HepG2 (cell line): Measurements from ENCODE around the gene UBXN6. TPM values are rescaled to one million over a fixed set of nuclear protein-coding genes. Genes with fewer than 3 reads are reported as not detected.

Experiments
- AKNA ChIP-seq: sonication (generic); formaldehyde crosslinking; IDR thresholded peaks from 2 replicates; pipeline ENCODE4 v1.4.0; 2020; ENCODE audit warnings: missing genetic modification reagents, borderline replicate concordance
- CENPBD1 ChIP-seq: sonication (generic); formaldehyde crosslinking; IDR thresholded peaks from 2 replicates; pipeline ENCODE4 v1.8.0; 2022; ENCODE audit warnings: missing genetic modification reagents, low read depth, mild to moderate bottlenecking, borderline replicate concordance
- CHD2 ChIP-seq: IDR thresholded peaks from 2 replicates; pipeline ENCODE4 v1.6.1; 2011; ENCODE audit warnings: low read depth, low read length, improper control_type of control experiment
- EP300 ChIP-seq, 3 experiments: sonication (generic) in 1 of 3; formaldehyde crosslinking in 1 of 3; IDR thresholded peaks; 2 replicates each; pipeline versions ENCODE4 v1.5.1 to v1.6.1; 2011 to 2020; ENCODE audit warnings: low read depth in 2 of 3, low read length in 2 of 3, borderline replicate concordance in 1 of 3, improper control_type of control experiment in 1 of 3, mild to moderate bottlenecking in 1 of 3, missing genetic modification reagents in 1 of 3, moderate library complexity in 1 of 3
- FOSL1 ChIP-seq: sonication (generic); formaldehyde crosslinking; IDR thresholded peaks from 2 replicates; pipeline ENCODE4 v1.9.0; 2021; ENCODE audit warnings: missing genetic modification reagents, borderline replicate concordance
- FOXK1 ChIP-seq: sonication (generic); formaldehyde crosslinking; IDR thresholded peaks from 2 replicates; pipeline ENCODE4 v1.4.0; 2020; ENCODE audit warnings: low read depth, missing genetic modification reagents, borderline replicate concordance
- FOXP1 ChIP-seq, 2 experiments: fragments of 450-650 bp in 1 of 2; IDR thresholded peaks; 2 replicates each; pipeline ENCODE4 v1.6.1; 2017 to 2018; ENCODE audit warnings: antibody characterized with exemption in 1 of 2
- MAF1 ChIP-seq: sonication (generic); formaldehyde crosslinking; IDR thresholded peaks from 2 replicates; pipeline ENCODE4 v1.5.0; 2020; ENCODE audit warnings: missing genetic modification reagents, borderline replicate concordance
- MBD4 ChIP-seq: IDR thresholded peaks from 2 replicates; pipeline ENCODE4 v1.6.1; 2012; ENCODE audit warnings: low read length, inconsistent platforms, borderline replicate concordance
- POLR2AphosphoS5 ChIP-seq: IDR thresholded peaks from 2 replicates; pipeline ENCODE4 v1.6.1; 2012; ENCODE audit warnings: low read depth, low read length
- SMYD3 ChIP-seq: sonication (generic); formaldehyde crosslinking; IDR thresholded peaks from 2 replicates; pipeline ENCODE4 v1.8.1; 2023; ENCODE audit warnings: mild to moderate bottlenecking, missing genetic modification reagents
- STAG1 ChIP-seq: sonication (generic); formaldehyde crosslinking; IDR thresholded peaks from 2 replicates; pipeline ENCODE4 v1.4.0; 2020; ENCODE audit warnings: missing genetic modification reagents
- ZNF143 ChIP-seq: sonication (generic); formaldehyde crosslinking; IDR thresholded peaks from 2 replicates; pipeline ENCODE4 v1.4.0; 2020; ENCODE audit warnings: missing genetic modification reagents
- ZNF292 ChIP-seq: sonication (generic); formaldehyde crosslinking; IDR thresholded peaks from 2 replicates; pipeline ENCODE4 v1.8.1; 2022; ENCODE audit warnings: mild to moderate bottlenecking, low read depth, missing genetic modification reagents, borderline replicate concordance
- ZNF350 ChIP-seq: sonication (generic); formaldehyde crosslinking; IDR thresholded peaks from 2 replicates; pipeline ENCODE4 v1.4.0; 2020; ENCODE audit warnings: mild to moderate bottlenecking, low read depth, missing genetic modification reagents, borderline replicate concordance
- ZNF382 ChIP-seq: sonication (generic); formaldehyde crosslinking; IDR thresholded peaks from 2 replicates; pipeline ENCODE4 v1.5.0; 2020; ENCODE audit warnings: missing genetic modification reagents, mild to moderate bottlenecking, borderline replicate concordance
- ZNF503 ChIP-seq: sonication (generic); formaldehyde crosslinking; IDR thresholded peaks from 2 replicates; pipeline ENCODE4 v1.4.0; 2020; ENCODE audit warnings: missing genetic modification reagents
- ZNF724P ChIP-seq: sonication (generic); formaldehyde crosslinking; IDR thresholded peaks from 2 replicates; pipeline ENCODE4 v1.8.0; 2022; ENCODE audit warnings: missing genetic modification reagents, borderline replicate concordance
- ZNF83 ChIP-seq: sonication (generic); formaldehyde crosslinking; IDR thresholded peaks from 2 replicates; pipeline ENCODE4 v1.4.0; 2020; ENCODE audit warnings: missing genetic modification reagents, mild to moderate bottlenecking, borderline replicate concordance
- polyA plus RNA-seq, 8 experiments: library from polyadenylated mRNA; depleted of rRNA in 3 of 8; stranded (reverse) in 7 of 8; unstranded in 1 of 8; fragments of >200 nt; fragmentation: Illumina TruSeq in 4 of 8; extraction: Trizol in 4 of 8; gene quantifications; 2 replicates each; pipeline versions ENCODE4 v1.2.1 to v1.2.3, GENCODE V29; 2011 to 2016; ENCODE audit warnings: low read depth in 4 of 8, missing spikeins in 1 of 8, mixed read lengths in 1 of 8; ENCODE audit not compliant: insufficient read depth in 1 of 8
- total RNA-seq, 5 experiments: library from RNA; depleted of rRNA; stranded (reverse); fragments of >200 nt; fragmentation: Illumina TruSeq; extraction: Trizol; gene quantifications; 2 replicates each; pipeline ENCODE4 v1.2.3, GENCODE V29; 2016; ENCODE audit warnings: low read depth in 1 of 5
- TF ChIP-seq, protein P1 (sequence below): fragments of 450-650 bp; IDR thresholded peaks from 2 replicates; pipeline ENCODE4 v1.6.1; 2017

Gene UBXN6
- total and polyA plus RNA-seq, 2 of the 13 experiments (the other 11 are each of a cell fraction or from before 2014, with no cell fraction given) = 34.9 to 35.5 TPM

GRCh38 chr19:4402171-4403004 lies 55.2 kb downstream of the UBXN6 start, which contains the start of gene CHAF1A (continued):
- TF ChIP-seq ZNF503 (CRISPR knock-in tag) (0 out of 2 replicates have a peak, but pooled peaks have one; percentile 14), ZNF724P (CRISPR knock-in tag) (0 out of 2 replicates have a peak, but pooled peaks have one; percentile 34), AKNA (no peak), FOXP1 (IDR thresholded peaks at IDR 0.05) (no peak), FOXP1 (CRISPR knock-in tag; IDR thresholded peaks at IDR 0.05) (no peak), ZNF350 (no peak), STAG1 (CRISPR knock-in tag) (no peak), CHD2 (peak; percentile 100), ZNF83 (CRISPR knock-in tag) (no peak), ZNF382 (CRISPR knock-in tag) (no peak), EP300 (IDR thresholded peaks at IDR 0.05; ENCODE audit: low read depth in 2 of 2, low read length in 2 of 2) (no peak), EP300 (CRISPR knock-in tag; IDR thresholded peaks at IDR 0.05; ENCODE audit: borderline replicate concordance) (no peak), FOSL1 (CRISPR knock-in tag) (no peak), CENPBD1 (no peak), ZNF143 (CRISPR knock-in tag) (no peak), POLR2AphosphoS5 (peak; percentile 49; the same call in 1 of the 2 replicates), SMYD3 (no peak), MBD4 (no peak), ZNF292 (CRISPR knock-in tag) (no peak), FOXK1 (CRISPR knock-in tag) (peak; percentile 57; the same call in 1 of the 2 replicates), MAF1 (CRISPR knock-in tag) (no peak)
- TF ChIP-seq, protein P1, sequence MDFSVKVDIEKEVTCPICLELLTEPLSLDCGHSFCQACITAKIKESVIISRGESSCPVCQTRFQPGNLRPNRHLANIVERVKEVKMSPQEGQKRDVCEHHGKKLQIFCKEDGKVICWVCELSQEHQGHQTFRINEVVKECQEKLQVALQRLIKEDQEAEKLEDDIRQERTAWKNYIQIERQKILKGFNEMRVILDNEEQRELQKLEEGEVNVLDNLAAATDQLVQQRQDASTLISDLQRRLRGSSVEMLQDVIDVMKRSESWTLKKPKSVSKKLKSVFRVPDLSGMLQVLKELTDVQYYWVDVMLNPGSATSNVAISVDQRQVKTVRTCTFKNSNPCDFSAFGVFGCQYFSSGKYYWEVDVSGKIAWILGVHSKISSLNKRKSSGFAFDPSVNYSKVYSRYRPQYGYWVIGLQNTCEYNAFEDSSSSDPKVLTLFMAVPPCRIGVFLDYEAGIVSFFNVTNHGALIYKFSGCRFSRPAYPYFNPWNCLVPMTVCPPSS = no peak
